ENCODE results near the gene PAPLN.

Gene PAPLN

DNA sequence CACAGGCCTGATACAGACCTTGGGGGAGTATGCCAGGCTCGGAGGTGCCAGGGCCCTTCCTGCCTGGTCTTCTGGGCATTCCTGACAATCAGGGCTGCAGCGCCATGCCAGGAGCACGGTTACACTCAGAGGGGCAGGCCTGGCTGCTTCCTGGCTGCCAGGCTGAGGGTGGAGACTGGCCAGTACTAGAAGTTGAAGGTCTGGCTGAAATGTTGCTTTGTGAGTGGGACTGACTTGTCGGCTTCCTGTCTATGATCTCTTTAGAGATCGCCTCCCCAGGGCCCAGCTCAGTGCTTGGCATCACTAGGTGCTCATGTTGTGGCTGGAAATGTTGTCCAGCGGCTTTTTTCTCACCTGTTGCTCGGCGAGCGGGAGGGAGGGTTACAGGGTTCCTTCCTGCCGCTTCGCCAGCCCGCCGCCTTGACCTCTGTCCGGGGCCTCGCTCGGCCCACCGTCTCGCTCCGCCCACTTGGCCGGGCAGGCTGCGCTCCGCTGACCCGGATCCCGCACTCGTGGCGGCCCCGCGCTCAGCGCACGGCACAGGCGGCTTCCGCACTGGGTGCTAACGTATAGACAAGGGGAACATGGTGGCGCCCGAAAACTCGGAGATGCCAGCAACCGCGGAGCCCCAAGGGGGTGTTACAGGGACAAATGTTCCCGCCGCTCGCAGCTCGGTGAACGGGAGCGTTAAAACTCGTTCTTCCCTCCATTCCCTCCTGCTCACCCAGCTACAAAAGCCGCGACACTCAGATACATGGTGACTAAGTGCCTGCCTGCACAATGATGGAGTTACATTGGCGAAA, 32.6 kb downstream of the PAPLN start:
- ChIA-PET CTCF (interaction anchor here (0.7 to 4.0 kb wide), 5 partner anchors 21 to 202 kb away, joined by 3 to 22 read pairs (median 5); no protein-coding TSS in a partner anchor), POLR2A (no interaction called here)
- no peak for DNase-seq (ENCODE audit: low read depth, low spot score)
- H3K4me3 ChIP-seq (ENCODE audit: low read depth, low read length), result peak overlapping the region; percentile 38
- TF ChIP-seq, protein P1, sequence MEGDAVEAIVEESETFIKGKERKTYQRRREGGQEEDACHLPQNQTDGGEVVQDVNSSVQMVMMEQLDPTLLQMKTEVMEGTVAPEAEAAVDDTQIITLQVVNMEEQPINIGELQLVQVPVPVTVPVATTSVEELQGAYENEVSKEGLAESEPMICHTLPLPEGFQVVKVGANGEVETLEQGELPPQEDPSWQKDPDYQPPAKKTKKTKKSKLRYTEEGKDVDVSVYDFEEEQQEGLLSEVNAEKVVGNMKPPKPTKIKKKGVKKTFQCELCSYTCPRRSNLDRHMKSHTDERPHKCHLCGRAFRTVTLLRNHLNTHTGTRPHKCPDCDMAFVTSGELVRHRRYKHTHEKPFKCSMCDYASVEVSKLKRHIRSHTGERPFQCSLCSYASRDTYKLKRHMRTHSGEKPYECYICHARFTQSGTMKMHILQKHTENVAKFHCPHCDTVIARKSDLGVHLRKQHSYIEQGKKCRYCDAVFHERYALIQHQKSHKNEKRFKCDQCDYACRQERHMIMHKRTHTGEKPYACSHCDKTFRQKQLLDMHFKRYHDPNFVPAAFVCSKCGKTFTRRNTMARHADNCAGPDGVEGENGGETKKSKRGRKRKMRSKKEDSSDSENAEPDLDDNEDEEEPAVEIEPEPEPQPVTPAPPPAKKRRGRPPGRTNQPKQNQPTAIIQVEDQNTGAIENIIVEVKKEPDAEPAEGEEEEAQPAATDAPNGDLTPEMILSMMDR (IDR thresholded peaks at IDR 0.05; ENCODE audit: insufficient read depth, low read length, missing control alignments), result no peak

DNA sequence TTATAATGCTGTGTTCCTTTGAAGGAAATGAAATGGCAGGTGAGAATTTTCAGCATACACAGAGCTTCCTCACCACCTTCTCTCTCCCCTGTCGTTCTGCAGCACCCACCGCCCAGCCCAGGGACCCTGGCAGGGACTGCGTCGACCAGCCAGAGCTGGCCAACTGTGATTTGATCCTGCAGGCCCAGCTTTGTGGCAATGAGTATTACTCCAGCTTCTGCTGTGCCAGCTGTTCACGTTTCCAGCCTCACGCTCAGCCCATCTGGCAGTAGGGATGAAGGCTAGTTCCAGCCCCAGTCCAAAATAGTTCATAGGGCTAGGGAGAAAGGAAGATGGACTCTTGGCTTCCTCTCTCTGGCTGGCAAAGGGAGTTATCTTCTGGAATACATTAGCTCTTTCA, 35.1 kb downstream of the PAPLN start:
- DNase-seq (ENCODE audit: low read depth, low spot score), result no peak
- ChIA-PET POLR2A (no interaction called here), CTCF (interaction anchor here (0.8 to 4.0 kb wide), 4 partner anchors 12 to 99 kb away, joined by 3 to 22 read pairs (median 12); no protein-coding TSS in a partner anchor)
- H3K4me3 ChIP-seq (ENCODE audit: low read depth, low read length), result no peak overlapping the region
- TF ChIP-seq, protein P1 (IDR thresholded peaks at IDR 0.05; ENCODE audit: insufficient read depth, low read length, missing control alignments), result no peak

DNA sequence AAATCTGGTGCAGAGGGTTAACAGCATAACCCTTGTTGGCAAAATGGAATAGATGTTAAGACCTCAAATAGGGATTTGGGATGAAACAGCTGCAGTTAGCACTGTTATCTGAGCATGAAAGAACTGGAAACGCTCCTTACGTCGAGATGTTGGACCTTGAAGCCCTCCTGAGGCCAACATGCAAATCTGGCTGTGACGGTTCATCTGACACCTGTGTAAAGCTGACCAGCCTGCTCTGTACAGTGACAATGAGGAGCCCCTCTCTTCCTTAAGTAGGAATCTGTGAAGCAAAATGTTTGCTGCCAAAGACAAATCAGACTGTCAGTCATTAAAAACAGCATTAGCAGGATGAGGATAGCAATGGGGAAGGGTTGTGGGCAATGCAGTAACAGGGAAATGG, 36.5 kb downstream of the PAPLN start:
- H3K4me3 ChIP-seq (ENCODE audit: low read depth, low read length), result no peak overlapping the region
- POLR2A ChIA-PET, result no interaction called here
- CTCF ChIA-PET, result interaction anchor here (0.8 to 4.0 kb wide), 4 partner anchors 21 to 198 kb away, joined by 3 to 22 read pairs (median 7); no protein-coding TSS in a partner anchor

DNA sequence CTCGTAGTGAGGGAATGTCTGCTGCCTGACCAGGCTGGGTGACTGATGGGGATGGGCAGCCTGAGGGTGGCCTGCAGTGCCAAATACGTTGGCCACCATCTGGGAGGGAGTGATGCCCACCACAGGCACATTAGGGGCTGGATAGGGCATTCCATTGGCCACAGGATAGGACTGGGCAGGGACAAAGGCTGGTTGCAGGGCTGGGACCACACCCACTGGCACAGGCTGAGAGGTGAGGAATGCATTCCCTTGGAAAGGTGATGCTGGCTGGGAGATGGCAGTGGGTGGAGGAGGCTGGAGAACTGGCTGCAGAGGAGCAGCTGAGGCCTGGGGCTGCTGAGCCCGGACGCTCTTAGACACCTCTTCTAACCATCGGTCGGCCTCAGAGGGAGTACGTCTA, 39.5 kb downstream of the PAPLN start:
- TF ChIP-seq, protein P1 (IDR thresholded peaks at IDR 0.05; ENCODE audit: insufficient read depth, low read length, missing control alignments), result no peak
- ChIA-PET POLR2A (no interaction called here), CTCF (interaction anchor here (1.3 kb wide), 1 partner anchor 19 kb away, joined by 3 read pairs; no protein-coding TSS in a partner anchor)
- DNase-seq (ENCODE audit: low read depth, low spot score), result no peak
- no peak overlapping the region for H3K4me3 ChIP-seq (ENCODE audit: low read depth, low read length)

More for the DNA sequence above, 36.5 kb downstream of the PAPLN start:
- TF ChIP-seq, protein P1 (IDR thresholded peaks at IDR 0.05; ENCODE audit: insufficient read depth, low read length, missing control alignments), result no peak
- DNase-seq (ENCODE audit: low read depth, low spot score), result no peak

- H3K4me3 ChIP-seq (ENCODE audit: low read depth, low read length), result no peak overlapping the region
- TF ChIP-seq, protein P1 (IDR thresholded peaks at IDR 0.05; ENCODE audit: insufficient read depth, low read length, missing control alignments), result no peak
- no peak for DNase-seq (ENCODE audit: low read depth, low spot score)
- CTCF ChIA-PET, result interaction anchor here (1.3 kb wide), 1 partner anchor 18 kb away, joined by 3 read pairs; no protein-coding TSS in a partner anchor
- POLR2A ChIA-PET, result no interaction called here
Observed at GRCh38 chr14:73277376-73277775, 40.1 kb downstream of the PAPLN start.

DNA sequence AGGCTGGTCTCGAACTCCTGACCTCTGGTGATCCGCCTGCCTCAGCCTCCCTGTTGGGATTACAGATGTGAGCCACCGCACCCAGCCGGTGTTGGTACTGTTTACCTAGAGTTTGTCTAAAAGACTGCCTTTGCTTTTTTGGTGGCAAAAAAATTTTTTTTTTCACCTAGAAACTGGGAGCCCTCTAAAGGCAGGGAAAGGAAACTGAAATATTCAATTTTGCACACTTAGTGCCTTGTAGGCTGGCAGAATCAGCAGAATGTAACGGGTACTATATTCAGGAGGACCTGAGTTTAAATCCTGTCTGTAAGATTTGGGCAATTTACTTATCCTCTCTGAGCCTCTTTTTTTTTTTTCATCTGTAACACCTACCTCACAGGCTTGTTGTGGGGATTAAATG, 43.6 kb downstream of the PAPLN start:
- POLR2A ChIA-PET, result interaction anchor here (0.6 kb wide), 1 partner anchor 54 kb away, joined by 5 read pairs; no protein-coding TSS in a partner anchor
- TF ChIP-seq, protein P1 (IDR thresholded peaks at IDR 0.05; ENCODE audit: insufficient read depth, low read length, missing control alignments), result no peak
- CTCF ChIA-PET, result interaction anchor here (1.1 to 7.7 kb wide), 5 partner anchors 14 to 191 kb away, joined by 3 to 46 read pairs (median 15); partner anchors contain the start of gene NUMB

More for the DNA sequence above, 43.6 kb downstream of the PAPLN start:
- DNase-seq (ENCODE audit: low read depth, low spot score), result no peak
- no peak overlapping the region for H3K4me3 ChIP-seq (ENCODE audit: low read depth, low read length)
